Ishikawa (cell line): ENCODE results near the gene OR1J2.

Source experiments
- CEBPB ChIP-seq: IDR thresholded peaks from 2 replicates; pipeline ENCODE4 v1.6.1; 2012
- CREB1 ChIP-seq: IDR thresholded peaks from 2 replicates; pipeline ENCODE4 v1.6.1; 2012; ENCODE audit warnings: low read depth
- EGR1 ChIP-seq: IDR thresholded peaks from 2 replicates; pipeline ENCODE4 v1.6.1; 2012
- EP300 ChIP-seq: IDR thresholded peaks from 2 replicates; pipeline ENCODE4 v1.6.1; 2012; ENCODE audit warnings: borderline replicate concordance
- RAD21 ChIP-seq: IDR thresholded peaks from 2 replicates; pipeline ENCODE4 v1.6.1; 2012; ENCODE audit warnings: low read depth
- TAF1 ChIP-seq: IDR thresholded peaks from 2 replicates; pipeline ENCODE4 v1.6.1; 2012; ENCODE audit warnings: low read depth, mild to moderate bottlenecking
- TCF12 ChIP-seq: IDR thresholded peaks from 2 replicates; pipeline ENCODE4 v1.6.1; 2012; ENCODE audit warnings: low read depth
- YY1 ChIP-seq: IDR thresholded peaks from 2 replicates; pipeline ENCODE4 v1.6.1; 2012; ENCODE audit warnings: low read depth
- TF ChIP-seq, protein P1 (sequence below): IDR thresholded peaks from 2 replicates; pipeline ENCODE4 v1.6.1; 2012
- TF ChIP-seq, protein P2 (sequence below): IDR thresholded peaks from 2 replicates; pipeline ENCODE4 v1.6.1; 2012; ENCODE audit warnings: low read depth, mild to moderate bottlenecking

DNA sequence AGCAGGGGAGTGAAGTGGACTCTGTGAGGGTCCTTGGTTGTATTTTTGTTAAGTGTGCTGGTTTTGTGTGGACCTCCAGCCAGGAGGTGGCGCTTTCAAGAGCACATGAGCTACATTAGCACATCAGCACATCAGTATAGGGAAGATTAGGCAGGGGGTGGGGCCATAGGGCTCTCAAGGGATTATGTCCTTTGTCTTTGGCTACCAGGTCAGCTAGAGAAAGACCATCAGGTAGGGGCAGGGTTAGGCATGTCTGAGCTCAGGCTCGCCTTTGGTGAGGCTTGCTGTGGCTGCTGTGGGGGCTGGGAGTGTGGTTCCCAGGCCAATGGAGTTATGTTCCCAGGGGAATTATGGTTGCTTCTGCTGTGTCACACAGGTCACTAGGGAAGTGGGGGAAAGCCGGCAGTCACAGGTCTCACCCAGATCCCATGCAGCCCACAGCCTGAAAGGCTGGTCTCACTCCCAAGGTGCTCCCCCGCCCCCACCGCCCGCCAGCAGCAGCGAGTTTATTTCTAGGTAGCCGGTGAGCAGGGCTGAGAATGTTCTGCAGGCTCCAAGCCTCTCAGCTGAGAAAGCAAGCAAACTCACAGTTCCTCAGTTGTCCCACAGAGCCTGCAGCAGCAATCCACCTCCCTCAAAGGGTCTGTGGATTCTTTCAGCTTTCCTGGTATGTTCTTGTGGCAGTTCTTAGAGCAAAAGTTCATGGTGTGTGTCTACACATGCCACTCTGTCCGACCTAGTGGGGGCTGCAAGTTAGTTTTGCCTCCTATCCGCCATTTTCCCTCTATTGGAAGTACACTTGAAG, 46.6 kb upstream of the OR1J2 start:
- 0 out of 2 replicates have a peak, but pooled peaks have one; percentile 6 for TF ChIP-seq RAD21
- TF ChIP-seq CEBPB: no peak
- TF ChIP-seq CREB1: no peak
- TF ChIP-seq TCF12: no peak
- no peak for TF ChIP-seq EGR1
- TF ChIP-seq, protein P1, sequence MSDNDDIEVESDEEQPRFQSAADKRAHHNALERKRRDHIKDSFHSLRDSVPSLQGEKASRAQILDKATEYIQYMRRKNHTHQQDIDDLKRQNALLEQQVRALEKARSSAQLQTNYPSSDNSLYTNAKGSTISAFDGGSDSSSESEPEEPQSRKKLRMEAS: no peak
- TF ChIP-seq, protein P2, sequence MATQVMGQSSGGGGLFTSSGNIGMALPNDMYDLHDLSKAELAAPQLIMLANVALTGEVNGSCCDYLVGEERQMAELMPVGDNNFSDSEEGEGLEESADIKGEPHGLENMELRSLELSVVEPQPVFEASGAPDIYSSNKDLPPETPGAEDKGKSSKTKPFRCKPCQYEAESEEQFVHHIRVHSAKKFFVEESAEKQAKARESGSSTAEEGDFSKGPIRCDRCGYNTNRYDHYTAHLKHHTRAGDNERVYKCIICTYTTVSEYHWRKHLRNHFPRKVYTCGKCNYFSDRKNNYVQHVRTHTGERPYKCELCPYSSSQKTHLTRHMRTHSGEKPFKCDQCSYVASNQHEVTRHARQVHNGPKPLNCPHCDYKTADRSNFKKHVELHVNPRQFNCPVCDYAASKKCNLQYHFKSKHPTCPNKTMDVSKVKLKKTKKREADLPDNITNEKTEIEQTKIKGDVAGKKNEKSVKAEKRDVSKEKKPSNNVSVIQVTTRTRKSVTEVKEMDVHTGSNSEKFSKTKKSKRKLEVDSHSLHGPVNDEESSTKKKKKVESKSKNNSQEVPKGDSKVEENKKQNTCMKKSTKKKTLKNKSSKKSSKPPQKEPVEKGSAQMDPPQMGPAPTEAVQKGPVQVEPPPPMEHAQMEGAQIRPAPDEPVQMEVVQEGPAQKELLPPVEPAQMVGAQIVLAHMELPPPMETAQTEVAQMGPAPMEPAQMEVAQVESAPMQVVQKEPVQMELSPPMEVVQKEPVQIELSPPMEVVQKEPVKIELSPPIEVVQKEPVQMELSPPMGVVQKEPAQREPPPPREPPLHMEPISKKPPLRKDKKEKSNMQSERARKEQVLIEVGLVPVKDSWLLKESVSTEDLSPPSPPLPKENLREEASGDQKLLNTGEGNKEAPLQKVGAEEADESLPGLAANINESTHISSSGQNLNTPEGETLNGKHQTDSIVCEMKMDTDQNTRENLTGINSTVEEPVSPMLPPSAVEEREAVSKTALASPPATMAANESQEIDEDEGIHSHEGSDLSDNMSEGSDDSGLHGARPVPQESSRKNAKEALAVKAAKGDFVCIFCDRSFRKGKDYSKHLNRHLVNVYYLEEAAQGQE: no peak
- TF ChIP-seq EP300: no peak
- no peak for TF ChIP-seq YY1
- no peak for TF ChIP-seq TAF1
